GM12875 (cell line): ENCODE data around the gene GBP4.
"Not testable (repeated sequence)": the region's sequence is repeated elsewhere in the genome, so short reads cannot be mapped to it uniquely, and the experiment has no call there.

Source experiments
- H3K4me3 ChIP-seq: one replicate; pipeline ENCODE4 v1.5.1; 2011; ENCODE audit warnings: low read depth, low read length, control low read depth
- TF ChIP-seq, protein P1 (sequence below): IDR thresholded peaks from 2 replicates; pipeline ENCODE4 v1.5.1; 2011; ENCODE audit warnings: low read depth, mild to moderate bottlenecking, control low read depth, inconsistent platforms, low read length, moderate library complexity, borderline replicate concordance; ENCODE audit not compliant: insufficient read depth

Gene GBP4, protein sequence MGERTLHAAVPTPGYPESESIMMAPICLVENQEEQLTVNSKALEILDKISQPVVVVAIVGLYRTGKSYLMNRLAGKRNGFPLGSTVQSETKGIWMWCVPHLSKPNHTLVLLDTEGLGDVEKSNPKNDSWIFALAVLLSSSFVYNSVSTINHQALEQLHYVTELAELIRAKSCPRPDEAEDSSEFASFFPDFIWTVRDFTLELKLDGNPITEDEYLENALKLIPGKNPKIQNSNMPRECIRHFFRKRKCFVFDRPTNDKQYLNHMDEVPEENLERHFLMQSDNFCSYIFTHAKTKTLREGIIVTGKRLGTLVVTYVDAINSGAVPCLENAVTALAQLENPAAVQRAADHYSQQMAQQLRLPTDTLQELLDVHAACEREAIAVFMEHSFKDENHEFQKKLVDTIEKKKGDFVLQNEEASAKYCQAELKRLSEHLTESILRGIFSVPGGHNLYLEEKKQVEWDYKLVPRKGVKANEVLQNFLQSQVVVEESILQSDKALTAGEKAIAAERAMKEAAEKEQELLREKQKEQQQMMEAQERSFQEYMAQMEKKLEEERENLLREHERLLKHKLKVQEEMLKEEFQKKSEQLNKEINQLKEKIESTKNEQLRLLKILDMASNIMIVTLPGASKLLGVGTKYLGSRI

DNA sequence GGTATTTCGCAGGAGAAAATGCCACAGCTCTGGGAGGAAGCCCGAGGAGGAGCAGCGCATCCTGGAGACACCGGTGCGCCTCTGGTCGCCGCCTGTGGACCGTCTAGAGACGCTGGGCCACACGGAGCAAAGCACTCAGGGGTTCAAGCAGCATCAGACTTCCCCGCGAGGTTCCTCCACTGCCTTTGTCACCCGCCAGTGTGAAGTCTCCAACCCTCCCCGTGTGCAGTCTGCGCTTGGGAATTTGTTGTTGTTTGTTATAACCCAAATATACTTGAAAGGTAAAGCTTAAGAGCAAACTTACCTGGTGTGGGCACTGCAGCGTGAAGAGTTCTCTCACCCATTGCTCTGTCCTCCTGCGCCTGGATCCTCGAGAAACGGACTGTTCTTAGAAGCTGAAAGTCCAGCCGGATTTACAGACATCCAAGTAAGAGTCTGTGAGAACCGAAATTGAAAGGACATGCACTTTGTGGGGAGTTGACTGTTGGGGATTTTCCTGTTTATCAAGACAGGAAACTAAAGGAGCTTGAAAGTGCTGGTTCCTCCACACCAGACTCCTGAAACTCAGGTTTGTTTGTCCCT, at the start of gene GBP4:
TSS of gene GBP4 (minus strand) at position 452 of the 582 bp plus-strand sequence. CDS start at position 344, 108 bp downstream.
- peak within 1 kb of the TSS; percentile 58 for H3K4me3 ChIP-seq
- TF ChIP-seq, protein P1, sequence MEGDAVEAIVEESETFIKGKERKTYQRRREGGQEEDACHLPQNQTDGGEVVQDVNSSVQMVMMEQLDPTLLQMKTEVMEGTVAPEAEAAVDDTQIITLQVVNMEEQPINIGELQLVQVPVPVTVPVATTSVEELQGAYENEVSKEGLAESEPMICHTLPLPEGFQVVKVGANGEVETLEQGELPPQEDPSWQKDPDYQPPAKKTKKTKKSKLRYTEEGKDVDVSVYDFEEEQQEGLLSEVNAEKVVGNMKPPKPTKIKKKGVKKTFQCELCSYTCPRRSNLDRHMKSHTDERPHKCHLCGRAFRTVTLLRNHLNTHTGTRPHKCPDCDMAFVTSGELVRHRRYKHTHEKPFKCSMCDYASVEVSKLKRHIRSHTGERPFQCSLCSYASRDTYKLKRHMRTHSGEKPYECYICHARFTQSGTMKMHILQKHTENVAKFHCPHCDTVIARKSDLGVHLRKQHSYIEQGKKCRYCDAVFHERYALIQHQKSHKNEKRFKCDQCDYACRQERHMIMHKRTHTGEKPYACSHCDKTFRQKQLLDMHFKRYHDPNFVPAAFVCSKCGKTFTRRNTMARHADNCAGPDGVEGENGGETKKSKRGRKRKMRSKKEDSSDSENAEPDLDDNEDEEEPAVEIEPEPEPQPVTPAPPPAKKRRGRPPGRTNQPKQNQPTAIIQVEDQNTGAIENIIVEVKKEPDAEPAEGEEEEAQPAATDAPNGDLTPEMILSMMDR, result no peak

DNA sequence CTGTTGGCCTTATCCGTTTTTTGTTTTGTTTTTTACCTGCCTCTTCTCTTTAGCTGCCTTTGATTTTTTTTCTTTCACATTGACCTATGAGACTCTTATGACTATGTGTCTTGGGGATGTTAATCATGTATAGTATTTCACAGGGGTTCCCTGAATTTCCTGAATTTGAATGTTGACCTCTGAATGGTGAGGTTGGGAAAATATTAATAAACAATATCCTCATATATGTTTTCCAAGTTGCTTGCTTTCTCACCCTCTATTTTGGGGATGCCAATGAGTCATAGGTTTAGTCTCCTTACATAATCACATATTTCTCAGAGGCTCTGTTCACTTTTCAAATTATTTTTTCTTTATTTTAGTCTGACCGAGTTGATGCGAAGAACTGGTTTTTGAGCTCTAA, 44.3 kb upstream of the GBP4 start:
- no peak overlapping the region for H3K4me3 ChIP-seq
- TF ChIP-seq, protein P1, result no peak

DNA sequence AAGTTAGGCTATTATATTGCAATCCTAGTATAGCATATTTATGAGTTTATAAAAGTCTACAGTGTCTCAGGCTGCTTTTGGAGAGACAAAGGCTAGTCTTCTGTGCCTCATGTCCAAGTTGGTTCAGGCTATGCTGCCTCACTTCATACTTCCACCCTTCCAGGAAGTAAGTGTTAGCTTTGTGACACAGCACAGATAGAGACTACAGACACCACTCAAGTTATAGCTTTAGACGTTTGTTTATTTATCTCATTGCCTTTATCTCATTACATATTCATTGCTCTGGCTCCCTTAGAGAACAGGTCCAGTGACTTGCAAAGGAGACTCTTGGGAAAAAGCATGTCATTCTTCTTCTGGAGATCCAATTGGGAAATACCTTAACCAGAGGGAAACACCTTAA, 22.6 kb upstream of the GBP4 start:
- TF ChIP-seq, protein P1, result no peak
- H3K4me3 ChIP-seq, result no peak overlapping the region

DNA sequence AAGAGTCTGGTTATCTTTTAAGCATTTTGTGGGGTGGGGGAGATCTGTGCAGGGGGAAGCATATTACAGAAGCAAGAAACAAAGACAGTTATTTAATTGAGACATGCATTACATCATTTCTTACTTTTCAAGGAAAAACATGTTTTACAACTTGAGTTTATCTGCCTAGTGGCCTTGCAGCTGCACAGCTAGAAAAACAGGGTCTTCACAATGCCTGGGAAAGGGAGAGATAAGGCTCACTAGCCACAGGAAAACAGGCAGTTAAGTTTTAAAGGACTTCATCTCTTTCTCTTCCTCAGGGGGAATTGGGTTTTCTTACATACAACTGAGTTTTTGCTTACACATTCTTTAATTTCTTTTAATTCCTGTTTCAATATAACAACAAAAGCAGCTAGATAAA, 21.1 kb upstream of the GBP4 start:
- H3K4me3 ChIP-seq, result not testable (repeated sequence)

DNA sequence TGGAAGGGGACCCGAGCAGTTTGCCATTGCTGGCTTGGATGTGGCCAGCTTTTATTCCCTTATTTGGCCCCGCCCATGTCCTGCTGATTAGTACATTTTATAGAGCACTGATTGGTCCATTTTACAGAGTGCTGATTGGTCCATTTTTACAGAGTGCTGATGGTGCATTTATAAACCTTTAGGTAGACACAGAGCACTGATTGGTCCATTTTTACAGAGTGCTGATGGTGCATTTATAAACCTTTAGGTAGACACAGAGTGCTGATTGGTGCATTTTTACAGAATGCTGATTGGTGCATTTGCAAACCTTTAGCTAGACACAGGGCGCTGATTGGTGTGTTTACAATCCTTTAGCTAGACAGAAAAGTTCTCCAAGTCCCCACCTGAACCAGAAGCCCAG, 20.2 kb upstream of the GBP4 start:
- H3K4me3 ChIP-seq, result not testable (repeated sequence)

DNA sequence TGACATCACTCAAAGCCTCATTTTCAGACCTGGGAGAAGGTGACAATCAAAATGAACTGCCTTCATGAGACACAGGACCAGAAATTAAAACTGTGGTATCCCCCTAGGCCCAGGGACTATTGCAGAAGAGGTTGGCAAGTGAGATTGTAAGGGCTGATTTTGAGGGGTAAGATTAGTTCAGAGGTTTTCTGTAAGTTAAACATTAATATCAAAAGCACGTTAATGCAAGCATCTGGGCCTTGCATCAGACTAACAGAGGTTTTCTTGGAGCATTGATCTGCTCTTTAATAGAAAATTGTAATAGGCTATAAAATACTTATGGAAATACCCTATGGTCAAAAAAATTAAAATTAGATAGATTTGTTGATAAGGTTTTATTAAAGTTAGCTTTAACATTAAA, 14.6 kb upstream of the GBP4 start:
- TF ChIP-seq, protein P1, result no peak
- H3K4me3 ChIP-seq, result no peak overlapping the region

DNA sequence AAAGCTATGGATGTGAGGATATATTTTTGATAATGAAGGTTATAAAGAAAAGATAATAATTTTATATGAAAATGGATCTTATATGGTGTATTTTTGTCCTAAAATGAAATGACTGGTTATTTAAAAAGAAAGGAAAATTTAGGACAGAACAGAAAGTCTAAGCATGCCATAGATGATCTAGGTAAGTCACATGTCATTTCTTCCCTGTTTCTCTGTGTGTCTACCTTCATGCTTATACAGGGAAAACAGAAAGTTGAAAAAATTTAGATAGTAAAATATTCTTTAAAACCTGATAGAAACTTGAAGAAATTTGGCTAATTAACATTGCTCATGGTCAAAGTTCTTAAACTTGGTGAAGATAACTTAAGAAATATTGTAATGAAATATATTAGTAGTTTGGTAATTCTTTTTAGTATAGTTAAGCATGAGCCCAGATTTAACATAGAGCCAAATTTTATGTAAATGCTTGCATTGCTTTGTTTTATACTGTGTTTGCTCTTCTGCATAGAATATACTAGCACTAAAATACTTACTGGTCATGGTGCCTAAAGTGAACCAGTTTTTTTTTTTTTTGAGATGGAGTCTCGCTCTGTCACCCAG, 12.4 kb upstream of the GBP4 start:
- TF ChIP-seq, protein P1, result no peak
- no peak overlapping the region for H3K4me3 ChIP-seq

DNA sequence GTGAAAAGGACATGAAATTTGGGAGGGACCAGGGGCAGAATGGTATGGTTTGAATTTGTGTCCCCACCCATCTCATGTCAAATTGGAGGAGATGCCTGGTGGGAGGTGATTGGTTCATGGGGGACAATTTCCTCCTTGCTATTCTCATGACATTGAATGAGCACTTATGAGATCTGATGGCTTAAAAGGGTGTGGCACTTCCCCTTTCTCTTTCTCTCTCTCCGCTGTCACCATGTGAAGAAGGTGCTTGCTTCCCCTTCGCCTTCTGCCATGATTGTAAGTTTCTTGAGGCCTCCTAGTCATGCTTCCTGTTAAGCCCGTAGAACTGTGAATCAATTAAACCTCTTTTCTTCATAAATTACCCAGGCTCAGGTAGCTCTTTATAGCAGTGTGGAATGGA, 7.6 kb upstream of the GBP4 start:
- H3K4me3 ChIP-seq, result no peak overlapping the region
- TF ChIP-seq, protein P1, result no peak
